Endothelial cell of umbilical vein (primary cell): ENCODE results near the gene SOCS7. TPM values are rescaled to one million over a fixed set of nuclear protein-coding genes. Genes with fewer than 3 reads are reported as not detected.

ENCODE experiments used
- BruUV-seq: library from RNA; stranded (reverse); fragments of 400-500 nt; replicated peaks from 2 replicates; lab custom pipeline; 2021; lab: Mats Ljungman, UMichigan
- CTCF ChIA-PET: fragments of 300-600, 350-600 bp; sonication (Branson Sonifier 250); formaldehyde crosslinking; loops from one replicate; lab custom pipeline; 2021; ENCODE audit warnings: antibody characterized with exemption, inconsistent platforms; lab: Charles Lee
- POLR2A ChIA-PET: fragments of 300-600, 350-600 bp; sonication (Branson Sonifier 250); formaldehyde crosslinking; loops from one replicate; lab custom pipeline; 2021; ENCODE audit warnings: antibody characterized with exemption, inconsistent platforms; lab: Charles Lee
- DNase-seq: peaks from one replicate; pipeline ENCODE4 v3.0.0-alpha.2; 2011; ENCODE audit warnings: low read depth, low spot score
- FAIRE-seq: peaks from 2 replicates; lab custom pipeline; 2011; peaks lifted over from hg19 to GRCh38; lab: Jason Lieb, UNC
- H2AFZ ChIP-seq: 2 replicates; pipeline ENCODE4 v1.6.0; 2012; ENCODE audit warnings: low read depth, low read length, control low read depth, inconsistent platforms
- H3K27ac ChIP-seq: 2 replicates; pipeline ENCODE4 v1.5.1; 2011; ENCODE audit warnings: low read depth, mild to moderate bottlenecking, control low read depth, low read length, moderate library complexity; ENCODE audit not compliant: insufficient read depth
- H3K27me3 ChIP-seq, 2 experiments: 2 replicates each; pipeline versions ENCODE4 v1.6.0 to v1.6.1; 2011; ENCODE audit warnings: low read length in 2 of 2, mixed read lengths in 1 of 2; ENCODE audit not compliant: control insufficient read depth in 2 of 2, insufficient read depth in 2 of 2
- H3K36me3 ChIP-seq, 2 experiments: 2 replicates in 1 of 2; 3 replicates in 1 of 2; pipeline ENCODE4 v1.5.1; 2011; ENCODE audit warnings: low read length in 2 of 2, mild to moderate bottlenecking in 1 of 2, moderate library complexity in 1 of 2; ENCODE audit not compliant: control insufficient read depth in 2 of 2, insufficient read depth in 2 of 2; ENCODE audit errors: extremely low read depth in 1 of 2
- H3K4me1 ChIP-seq: 3 replicates; pipeline ENCODE4 v1.5.1; 2011; ENCODE audit warnings: mild to moderate bottlenecking, low read length; ENCODE audit not compliant: control insufficient read depth, insufficient read depth; ENCODE audit errors: extremely low read depth
- H3K4me2 ChIP-seq: 2 replicates; pipeline ENCODE4 v1.6.1; 2011; ENCODE audit warnings: low read length, control low read depth, mixed read lengths; ENCODE audit not compliant: insufficient read depth
- H3K4me3 ChIP-seq, 3 experiments: fragments of 200-600 bp in 1 of 3; sonication (generic), shearing (Covaris generic) in 1 of 3; replicated peaks in 1 of 3; 2 replicates each; pipeline ENCODE4 v1.5.1; 2011 to 2016; ENCODE audit warnings: control low read depth in 3 of 3, low read length in 3 of 3, mild to moderate bottlenecking in 2 of 3, inconsistent platforms in 1 of 3, low read depth in 1 of 3, moderate library complexity in 1 of 3; ENCODE audit not compliant: insufficient read depth in 1 of 3
- H3K79me2 ChIP-seq: 2 replicates; pipeline ENCODE4 v1.6.0; 2012; ENCODE audit warnings: low read length, inconsistent platforms; ENCODE audit not compliant: control insufficient read depth, insufficient read depth
- H3K9ac ChIP-seq: replicated peaks from 2 replicates; pipeline ENCODE3; 2011; ENCODE audit warnings: low read length, control low read depth; ENCODE audit not compliant: insufficient read depth; ENCODE audit errors: extremely low read depth
- H3K9me1 ChIP-seq: replicated peaks from 3 replicates; pipeline ENCODE4 v1.6.0; 2011; ENCODE audit warnings: mild to moderate bottlenecking, low read length; ENCODE audit not compliant: control insufficient read depth, insufficient read depth; ENCODE audit errors: extremely low read depth
- H3K9me3 ChIP-seq: replicated peaks from 2 replicates; pipeline ENCODE4 v1.5.1; 2012; ENCODE audit warnings: low read length, inconsistent platforms; ENCODE audit not compliant: control insufficient read depth, insufficient read depth
- H4K20me1 ChIP-seq: replicated peaks from 2 replicates; pipeline ENCODE3; 2011; ENCODE audit warnings: mild to moderate bottlenecking, low read length; ENCODE audit not compliant: control insufficient read depth, insufficient read depth; ENCODE audit errors: extremely low read depth
- EZH2 ChIP-seq: IDR thresholded peaks from 2 replicates; pipeline ENCODE4 v1.6.1; 2012; ENCODE audit warnings: borderline replicate concordance, low read depth, mild to moderate bottlenecking, moderate library complexity, low read length, inconsistent platforms; ENCODE audit not compliant: severe bottlenecking
- GATA2 ChIP-seq: IDR thresholded peaks from 2 replicates; pipeline ENCODE4 v1.7.0; 2011; ENCODE audit warnings: low read depth, mild to moderate bottlenecking, moderate library complexity, mixed read lengths, low read length; ENCODE audit not compliant: insufficient read length, insufficient read depth
- JUN ChIP-seq: IDR thresholded peaks from 2 replicates; pipeline ENCODE4 v1.6.1; 2011; ENCODE audit warnings: borderline replicate concordance, low read depth; ENCODE audit not compliant: insufficient read length, insufficient read depth
- MYC ChIP-seq: IDR thresholded peaks from one replicate; pipeline ENCODE4 v1.6.1; 2011; ENCODE audit warnings: mild to moderate bottlenecking, low read depth, low read length
- POLR2A ChIP-seq: IDR thresholded peaks from 2 replicates; pipeline ENCODE4 v1.6.1; 2012; ENCODE audit warnings: low read depth, mild to moderate bottlenecking, control low read depth, low read length
- POLR2AphosphoS5 ChIP-seq: IDR thresholded peaks from 2 replicates; pipeline ENCODE4 v1.6.1; 2012; ENCODE audit warnings: low read depth, mild to moderate bottlenecking, control low read depth, low read length, moderate library complexity; ENCODE audit not compliant: insufficient read depth
- dilution Hi-C: fragments of 300-500 bp; cut with MboI; formaldehyde crosslinking; loops from one replicate; pipeline ENCODE4 v1.15.0; 2019; ENCODE audit warnings: low sequenced_read_pairs; ENCODE audit not compliant: extremely low pct_ligation_motif_present
- intact Hi-C: fragments of 100-400 bp; cut with micrococcal nuclease; formaldehyde crosslinking; loops from one replicate; pipeline ENCODE4 v1.10.0; 2022
- polyA plus RNA-seq, 4 experiments: library from polyadenylated mRNA; depleted of rRNA in 3 of 4; stranded (reverse) in 3 of 4; unstranded in 1 of 4; fragments of >200 nt; gene quantifications; 2 replicates each; pipeline versions ENCODE4 v1.2.1 to v1.2.3, GENCODE V29; 2011 to 2012; ENCODE audit warnings: missing spikeins in 1 of 4
- total RNA-seq: library from RNA; stranded (reverse); gene quantifications from 2 replicates; pipeline ENCODE4 v1.2.3, GENCODE V29; 2021
- TF ChIP-seq, protein P1 (sequence below): IDR thresholded peaks from 2 replicates; pipeline ENCODE4 v1.6.1; 2011; ENCODE audit not compliant: insufficient read depth, insufficient read length

The SOCS7 gene
- total and polyA plus RNA-seq, 2 donors (not counting 3 experiments of a cell fraction or from before 2014, with no cell fraction given): 5.9 to 10.4 TPM

DNA sequence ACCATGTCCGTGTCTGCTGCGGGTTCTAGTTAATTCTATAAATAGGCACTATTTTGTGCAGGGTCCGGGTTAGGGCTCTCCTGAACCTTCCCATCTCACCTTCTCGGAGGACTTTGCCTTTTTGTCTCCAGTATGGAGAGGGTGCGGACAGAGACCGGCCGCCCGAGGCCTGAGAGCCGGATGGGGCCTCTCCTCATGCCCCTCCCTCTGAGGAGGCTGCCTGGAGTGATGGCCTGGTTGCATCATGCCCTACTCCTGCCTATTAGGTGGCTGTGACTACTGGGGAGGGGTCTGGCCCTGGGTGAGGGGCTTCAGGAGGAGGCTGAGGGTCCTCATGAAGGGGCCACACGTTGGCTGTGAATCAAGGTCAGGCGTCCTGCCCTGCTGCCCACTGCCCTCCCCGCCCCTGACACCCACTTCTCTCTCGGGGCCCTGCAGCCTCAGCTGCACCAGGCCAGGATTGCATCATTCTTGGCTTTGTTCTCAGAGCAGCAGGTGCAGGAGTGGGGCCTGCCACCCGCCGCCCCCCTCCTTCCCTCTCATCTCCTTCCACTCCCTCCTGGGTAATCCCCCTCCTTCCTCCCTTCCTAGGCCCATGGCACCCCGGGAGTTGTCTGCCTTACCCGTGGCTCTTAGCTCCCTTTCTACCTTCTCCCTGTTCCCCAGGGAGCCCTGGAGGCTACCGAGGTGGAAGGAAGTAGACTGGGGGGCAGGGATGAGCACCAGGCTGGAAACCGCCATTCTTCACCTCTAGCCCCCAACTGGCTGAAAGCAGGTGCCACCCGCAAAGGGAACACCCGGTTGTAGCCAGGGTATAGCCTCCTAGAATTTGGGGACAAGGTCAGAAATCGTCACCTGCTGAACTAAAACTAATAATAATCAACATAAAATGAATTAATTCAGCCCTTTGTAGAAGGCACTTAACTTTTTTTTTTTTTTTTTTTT lies 63.9 kb downstream of the SOCS7 start:
- ChIA-PET CTCF (interaction anchor here (0.6 to 9.7 kb wide), 32 partner anchors 8 to 256 kb away, joined by 3 to 365 read pairs (median 5); partner anchors contain the start of gene SOCS7), POLR2A (interaction anchor here (1.0 kb wide), 1 partner anchor 67 kb away, joined by 3 read pairs; no protein-coding TSS in a partner anchor)
- intact Hi-C loops: no loop called here
- FAIRE-seq: no peak
- Histone ChIP-seq H3K27me3 (peaks cover 20 to 22% of the 10 kb centered on the region in 2 experiments), H3K4me1 (no peaks in the 10 kb centered on the region), H3K79me2 (no peaks in the 10 kb centered on the region), H3K9ac (no peak overlapping the region), H3K9me3 (no peaks in the 10 kb centered on the region), H3K4me2 (no peak overlapping the region), H3K36me3 (no peaks in the 10 kb centered on the region), H2AFZ (peak overlapping the region; percentile 13), H3K9me1 (no peaks in the 10 kb centered on the region), H4K20me1 (no peaks in the 10 kb centered on the region), H3K4me3 (no peak overlapping the region), H3K27ac (no peak overlapping the region)
- TF ChIP-seq JUN (no peak), POLR2A (no peak), MYC (no peak), POLR2AphosphoS5 (no peak), GATA2 (no peak), EZH2 (no peak)
- TF ChIP-seq, protein P1, sequence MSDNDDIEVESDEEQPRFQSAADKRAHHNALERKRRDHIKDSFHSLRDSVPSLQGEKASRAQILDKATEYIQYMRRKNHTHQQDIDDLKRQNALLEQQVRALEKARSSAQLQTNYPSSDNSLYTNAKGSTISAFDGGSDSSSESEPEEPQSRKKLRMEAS: no peak
- no TSS peak for BruUV-seq
- no peak for DNase-seq
- dilution Hi-C loops: no loop called here
